HL-60/S4 treated with phorbol 12-myristate 13-acetate at 8.2 ng/mL for 4 days and 3 days (cell line): Measurements from ENCODE around the gene LCE3B.

Experiments used
- in situ Hi-C: fragments of 300-500 bp; cut with MboI; formaldehyde crosslinking; loops from 2 replicates; pipeline ENCODE4 v1.15.0; 2022; ENCODE audit warnings: low sequenced_read_pairs

LCE3B gene

DNA sequence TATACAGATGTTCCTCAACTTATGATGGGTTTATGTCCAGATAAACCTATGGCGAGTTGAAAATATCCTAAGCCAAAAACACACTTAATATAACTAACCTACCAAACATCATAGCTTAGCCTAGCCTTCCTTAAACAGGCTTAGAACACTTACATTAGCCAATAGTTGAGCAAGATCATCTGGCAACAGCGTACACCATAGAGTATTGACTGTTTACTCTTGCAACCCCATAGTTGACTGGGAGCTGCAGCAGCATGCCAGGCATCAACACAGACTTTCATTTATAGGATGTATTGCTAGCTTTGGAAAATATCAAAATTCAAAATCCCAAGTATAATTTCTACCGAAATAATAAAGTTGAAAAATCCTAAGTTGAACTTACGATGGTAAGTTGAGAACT, 44.1 kb downstream of the LCE3B start:
- in situ Hi-C loops = no loop called here

DNA sequence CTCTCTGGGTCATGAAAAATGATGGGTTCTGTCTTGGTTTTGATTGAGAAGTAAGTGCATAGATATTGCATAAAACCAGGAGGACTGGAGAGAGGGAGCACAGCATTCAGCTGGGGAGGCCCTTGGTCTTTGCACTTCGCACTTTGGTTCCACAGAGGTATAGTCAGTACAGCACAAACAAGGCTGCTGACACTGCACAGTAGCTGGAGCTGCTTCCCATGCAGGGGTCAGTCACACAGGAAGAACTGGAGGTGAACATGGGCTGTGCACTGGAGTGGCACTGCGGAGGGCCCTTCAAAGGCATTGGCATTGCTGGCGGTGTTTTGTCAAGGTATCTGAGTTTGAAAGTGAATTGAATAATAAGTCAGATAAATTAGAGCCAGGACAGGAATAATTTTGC, 45.0 kb downstream of the LCE3B start:
- in situ Hi-C loops = no loop called here

DNA sequence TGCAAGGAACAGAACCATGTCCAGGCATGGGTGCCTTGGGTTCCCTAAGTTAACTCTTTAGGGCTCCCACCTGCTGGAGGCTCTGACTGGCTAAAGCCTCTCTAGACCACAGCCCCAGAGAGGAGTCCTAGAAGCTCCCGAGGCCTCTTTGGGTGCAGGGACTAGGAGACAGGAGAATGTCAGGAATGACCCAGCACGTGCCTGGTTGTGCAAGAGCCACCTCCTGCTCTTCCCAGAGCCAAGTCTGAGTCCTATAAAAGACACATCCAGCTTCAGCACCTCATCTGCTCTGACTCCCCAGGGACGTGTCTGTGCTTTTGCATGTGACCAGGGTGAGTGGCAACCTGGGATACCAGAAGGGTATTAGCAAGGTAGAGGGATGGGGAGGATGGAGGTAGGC, 49.5 kb downstream of the LCE3B start, which contains the start of gene LCE2D:
TSS of gene LCE2D (plus strand) at position 283 of the 400 bp plus-strand sequence. CDS start 726 bp downstream, outside the sequence.
- in situ Hi-C loops = no loop called here
